ENCODE data around the gene PMCH. TPM values are rescaled to one million over a fixed set of nuclear protein-coding genes. Genes with fewer than 3 reads are reported as not detected.
A peak's percentile ranks its signal among the peaks of the same experiment; 100 is the strongest.

Gene PMCH
- total RNA-seq, 1 donor: not detected

GRCh38 chr12:102174761-102175160 is 22.9 kb downstream of the PMCH start:
- no peak for DNase-seq (ENCODE audit: low read depth)
- H3K4me3 ChIP-seq (ENCODE audit: low read depth, low read length): no peak overlapping the region
- no peak for TF ChIP-seq CTCF (IDR thresholded peaks at IDR 0.05; ENCODE audit: insufficient read depth, low read depth, low read length)

GRCh38 chr12:102174117-102174516 is 23.5 kb downstream of the PMCH start:
- no peak for DNase-seq (ENCODE audit: low read depth)
- H3K4me3 ChIP-seq (ENCODE audit: low read depth, low read length): no peak overlapping the region
- no peak for TF ChIP-seq CTCF (IDR thresholded peaks at IDR 0.05; ENCODE audit: insufficient read depth, low read depth, low read length)

- peak; percentile 16 for DNase-seq (ENCODE audit: low read depth)
- H3K4me3 ChIP-seq (ENCODE audit: low read depth, low read length): no peak overlapping the region
- TF ChIP-seq CTCF (IDR thresholded peaks at IDR 0.05; ENCODE audit: insufficient read depth, low read depth, low read length): no peak
Measured at GRCh38 chr12:102172436-102172835, 25.2 kb downstream of the PMCH start.

- no peak for TF ChIP-seq CTCF (IDR thresholded peaks at IDR 0.05; ENCODE audit: insufficient read depth, low read depth, low read length)
- H3K4me3 ChIP-seq (ENCODE audit: low read depth, low read length): no peak overlapping the region
- peak; percentile 30 for DNase-seq (ENCODE audit: low read depth)
Measured at GRCh38 chr12:102171951-102172350, 25.7 kb downstream of the PMCH start.

GRCh38 chr12:102169922-102170621 is 27.6 kb downstream of the PMCH start:
- no peak overlapping the region for H3K4me3 ChIP-seq (ENCODE audit: low read depth, low read length)
- TF ChIP-seq CTCF (IDR thresholded peaks at IDR 0.05; ENCODE audit: insufficient read depth, low read depth, low read length): peak; percentile 72
- peak; percentile 45 for DNase-seq (ENCODE audit: low read depth)

- no peak for TF ChIP-seq CTCF (IDR thresholded peaks at IDR 0.05; ENCODE audit: insufficient read depth, low read depth, low read length)
- DNase-seq (ENCODE audit: low read depth): peak; percentile 40
- no peak overlapping the region for H3K4me3 ChIP-seq (ENCODE audit: low read depth, low read length)
Measured at GRCh38 chr12:102167821-102168604, 29.6 kb downstream of the PMCH start.
